GM19468 (cell line): Measurements from ENCODE around the gene TRPM3.

Experiments
- ATAC-seq: cut with Tn5 transposase; IDR thresholded peaks from one replicate; pipeline ENCODE4 v1.9.1; 2021; ENCODE audit warnings: mild to moderate bottlenecking, moderate library complexity, moderate number of reproducible peaks; ENCODE audit not compliant: unreplicated experiment; ENCODE audit errors: extremely low read depth

Gene TRPM3

DNA sequence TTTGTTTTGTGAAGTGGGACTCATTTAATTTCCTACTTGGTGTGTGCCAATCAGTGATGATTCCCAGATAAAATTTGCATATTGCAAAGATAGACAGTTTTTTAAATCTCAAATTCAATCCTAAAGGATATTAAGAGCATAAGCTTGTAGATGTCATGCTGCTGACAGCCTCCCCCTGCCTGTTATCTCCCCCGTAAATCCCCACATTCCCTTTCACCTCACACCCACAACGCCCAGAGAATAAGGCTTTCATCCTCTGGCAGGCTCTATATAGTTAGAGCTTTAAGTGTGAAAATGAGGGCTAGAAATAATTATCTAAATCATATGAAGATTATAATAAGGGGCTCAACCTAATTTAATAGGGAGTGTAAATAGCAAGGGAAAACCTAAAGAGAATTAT lies 265.0 kb downstream of the TRPM3 start:
- no peak for ATAC-seq

GRCh38 chr9:70852711-70853240 lies 268.6 kb downstream of the TRPM3 start:
- no peak for ATAC-seq

DNA sequence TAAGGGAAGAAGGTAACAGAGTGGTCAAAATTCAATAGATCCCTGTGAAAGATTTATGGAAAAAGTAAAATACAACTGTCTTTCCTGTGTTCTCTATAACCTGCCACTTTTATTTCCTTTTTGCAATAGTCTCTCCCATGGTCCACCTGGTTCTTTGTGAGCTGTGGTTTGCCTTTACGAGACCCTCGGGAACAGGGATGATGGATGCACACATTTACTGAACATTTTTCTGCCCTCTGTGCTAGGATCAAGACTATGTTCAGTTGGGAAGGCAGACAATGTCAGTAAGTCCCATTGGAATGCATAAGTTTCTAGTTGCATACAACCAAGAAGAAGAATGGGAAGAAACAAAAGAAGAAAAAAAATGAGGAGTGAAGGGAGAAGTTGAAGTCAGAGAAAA lies 281.2 kb downstream of the TRPM3 start:
- no peak for ATAC-seq

DNA sequence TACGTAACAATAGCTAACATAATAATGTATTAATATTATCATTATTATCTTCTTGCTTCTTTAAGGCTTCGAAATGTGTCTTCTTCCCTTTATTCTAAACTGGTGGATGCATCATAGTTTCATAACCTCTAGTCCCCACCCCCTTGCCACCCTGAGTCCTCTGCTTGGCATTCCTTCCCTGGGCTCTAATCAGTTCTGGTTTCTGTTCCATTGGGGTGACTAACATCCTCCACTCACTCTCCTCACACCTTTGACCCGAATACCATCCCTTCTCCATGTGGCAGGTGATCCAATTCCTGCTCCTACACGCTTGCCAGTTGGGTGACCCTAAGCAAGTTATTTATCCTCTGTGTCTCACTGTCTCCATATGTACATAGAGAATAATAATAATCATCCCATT lies 286.1 kb downstream of the TRPM3 start:
- no peak for ATAC-seq

DNA sequence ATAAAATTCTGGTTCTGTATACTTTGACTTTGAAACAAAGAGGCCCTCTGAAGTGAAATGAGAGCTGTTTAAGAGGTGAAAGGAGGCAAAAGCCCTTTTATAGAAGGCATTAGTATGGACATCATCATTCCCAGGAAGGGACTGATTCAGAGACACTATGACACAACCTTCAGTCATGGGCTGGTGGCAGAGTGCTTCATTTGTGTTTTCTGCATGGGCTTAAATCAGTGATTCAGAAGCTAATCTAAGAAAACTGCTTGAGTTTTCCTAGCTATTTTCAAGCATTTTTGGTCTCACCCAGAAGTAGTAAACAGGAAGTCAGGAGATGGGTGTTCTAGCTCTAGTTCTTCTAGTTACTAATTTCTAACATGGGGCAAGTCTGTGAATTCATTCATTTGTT lies 288.9 kb downstream of the TRPM3 start:
- no peak for ATAC-seq

GRCh38 chr9:70830618-70831017 lies 290.8 kb downstream of the TRPM3 start:
- ATAC-seq, result no peak

DNA sequence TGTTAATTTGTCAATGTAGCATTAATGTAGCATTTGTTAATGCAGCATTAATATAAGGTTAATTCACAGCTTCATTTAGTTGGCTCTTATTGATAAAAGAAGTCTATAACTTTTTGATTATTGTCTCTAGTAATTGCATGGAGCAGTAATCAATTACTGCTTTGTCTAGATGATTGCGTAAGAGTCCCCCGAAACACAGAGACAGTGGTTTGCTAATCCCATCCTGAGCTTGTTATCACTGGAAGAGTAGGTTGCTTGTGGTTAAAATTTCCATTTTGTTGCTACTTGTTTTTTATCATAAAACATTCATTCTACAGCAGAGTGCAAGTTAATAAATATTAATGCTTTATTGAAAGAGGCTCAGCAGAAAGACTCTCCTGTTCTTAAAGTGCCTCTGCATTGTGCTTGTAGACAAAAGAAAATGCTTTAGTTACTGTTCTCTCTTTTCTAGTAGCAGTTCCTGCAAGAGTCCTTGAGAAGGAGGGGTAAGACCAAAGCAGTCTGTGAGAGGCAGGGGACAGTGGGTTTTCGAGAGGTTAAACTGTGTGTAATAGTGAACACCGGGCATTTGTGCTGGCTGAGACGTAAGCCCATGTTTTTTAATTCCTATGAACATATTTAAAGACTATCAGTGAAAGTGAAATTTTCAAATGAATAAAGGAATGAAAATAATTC lies 291.7 kb downstream of the TRPM3 start:
- ATAC-seq, result no peak

DNA sequence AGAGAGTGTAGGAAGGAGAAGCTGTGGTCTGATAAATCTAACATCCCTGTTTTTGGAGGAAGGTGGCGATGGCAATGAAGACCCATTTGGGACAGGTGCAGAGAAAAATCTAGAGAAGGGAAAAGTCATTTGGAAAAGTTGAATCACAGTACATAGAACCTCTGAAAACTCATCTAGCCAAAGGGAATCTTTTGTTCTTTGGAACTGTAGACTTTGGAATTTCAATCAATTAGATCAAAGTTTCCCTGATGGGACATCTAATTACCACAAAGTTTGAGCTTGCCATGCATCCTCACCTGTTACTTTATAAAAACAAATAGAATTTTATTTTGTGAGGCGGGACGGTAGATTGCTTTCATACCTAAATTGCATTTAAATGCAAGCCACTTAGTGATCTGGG lies 294.9 kb downstream of the TRPM3 start:
- ATAC-seq, result no peak

GRCh38 chr9:70823284-70823683 lies 298.1 kb downstream of the TRPM3 start:
- no peak for ATAC-seq

DNA sequence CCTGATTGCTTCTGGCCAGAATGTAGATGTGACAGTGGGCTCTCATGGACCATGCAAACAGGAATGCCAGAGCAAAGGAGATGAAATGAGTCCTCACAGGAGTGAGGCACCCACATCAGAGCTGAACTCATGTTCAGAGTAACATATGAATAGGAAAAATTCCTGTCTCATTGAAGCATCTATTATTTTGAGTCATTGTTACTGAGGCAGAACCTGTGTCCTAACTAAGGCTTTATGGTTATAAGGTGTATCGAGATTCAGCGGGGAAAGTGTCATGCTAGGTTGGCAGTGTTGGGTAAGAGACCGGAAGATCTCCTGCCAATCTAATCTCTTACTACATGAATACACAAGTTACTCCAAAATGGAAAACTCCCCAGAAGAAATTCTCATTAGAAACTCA lies 304.1 kb downstream of the TRPM3 start:
- ATAC-seq, result no peak

DNA sequence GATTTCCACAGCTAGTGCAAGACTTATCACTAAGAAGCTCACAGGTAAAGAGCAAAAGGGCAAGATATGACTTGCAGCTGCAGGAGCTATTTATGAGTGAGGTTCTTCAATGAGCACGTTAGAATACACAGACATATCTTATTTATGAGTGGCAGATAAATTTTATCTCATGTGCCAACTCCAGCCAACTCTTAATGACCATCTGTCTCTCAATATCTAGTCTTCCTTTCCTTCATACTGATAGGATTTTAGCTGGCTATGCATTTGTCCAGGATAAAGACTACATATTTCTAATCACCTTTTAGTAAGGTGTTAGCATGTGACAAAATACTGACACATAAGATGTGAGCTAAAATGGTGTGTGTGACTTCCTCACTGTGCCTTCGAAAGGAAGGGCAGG lies 304.5 kb downstream of the TRPM3 start:
- ATAC-seq, result no peak

GRCh38 chr9:70816316-70816715 lies 305.1 kb downstream of the TRPM3 start:
- no peak for ATAC-seq

DNA sequence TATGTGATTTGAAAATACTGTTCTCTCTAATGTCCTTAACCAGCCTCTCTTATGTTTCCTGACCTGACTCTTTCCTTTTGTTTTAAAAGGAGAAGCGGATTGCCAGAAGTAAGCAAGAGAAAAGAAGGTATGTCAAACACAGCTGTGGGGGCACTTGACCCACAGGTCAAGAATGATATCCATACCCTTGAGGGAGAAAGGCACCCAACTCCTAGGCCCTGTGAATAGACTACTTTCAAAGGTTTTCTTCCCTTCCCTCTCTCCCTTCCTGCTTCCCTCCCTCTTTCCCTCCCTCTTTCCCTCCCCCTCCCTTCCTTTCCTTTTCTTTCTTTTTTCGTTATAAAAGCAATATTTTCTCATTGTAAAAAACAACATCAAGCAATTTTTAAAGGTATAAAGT lies 306.8 kb downstream of the TRPM3 start:
- ATAC-seq, result no peak

DNA sequence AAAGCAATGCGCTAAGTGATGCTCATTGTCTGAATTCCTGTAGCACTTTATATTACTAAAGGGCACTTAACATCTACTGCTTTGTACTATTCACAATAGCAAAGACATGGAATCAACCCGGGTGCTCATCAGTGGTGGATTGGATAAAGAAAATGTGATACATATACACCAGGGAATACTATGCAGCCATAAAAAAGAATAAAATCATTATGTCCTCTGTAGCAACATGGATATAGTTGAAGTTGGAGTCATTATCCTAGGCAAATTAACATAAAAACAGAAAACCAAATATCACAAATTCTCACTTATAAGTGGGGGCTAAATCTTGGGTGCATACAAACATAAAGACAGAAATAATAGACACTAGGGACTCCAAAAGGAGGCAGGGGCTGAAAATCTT lies 308.3 kb downstream of the TRPM3 start:
- ATAC-seq, result no peak

- ATAC-seq, result no peak
Measured at GRCh38 chr9:70811638-70812037, 309.8 kb downstream of the TRPM3 start.

DNA sequence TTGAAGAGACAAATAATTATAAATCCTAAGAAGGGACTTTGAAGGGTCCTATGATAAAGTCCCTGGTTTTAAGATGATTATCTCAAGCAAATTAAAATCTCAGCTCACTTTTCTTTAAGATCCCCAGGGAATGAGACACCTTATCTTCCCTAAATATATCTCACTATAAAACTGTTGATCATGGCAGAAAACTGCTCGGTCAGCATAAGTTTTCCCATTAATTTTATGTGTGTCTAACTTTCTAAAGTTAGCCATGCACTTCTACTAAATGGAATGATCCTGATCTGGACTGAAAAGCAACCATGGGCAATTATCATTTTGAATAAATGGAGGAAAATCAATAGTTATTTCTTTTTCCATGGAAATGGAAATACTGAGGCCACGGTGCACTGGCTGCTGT lies 314.5 kb downstream of the TRPM3 start:
- no peak for ATAC-seq

DNA sequence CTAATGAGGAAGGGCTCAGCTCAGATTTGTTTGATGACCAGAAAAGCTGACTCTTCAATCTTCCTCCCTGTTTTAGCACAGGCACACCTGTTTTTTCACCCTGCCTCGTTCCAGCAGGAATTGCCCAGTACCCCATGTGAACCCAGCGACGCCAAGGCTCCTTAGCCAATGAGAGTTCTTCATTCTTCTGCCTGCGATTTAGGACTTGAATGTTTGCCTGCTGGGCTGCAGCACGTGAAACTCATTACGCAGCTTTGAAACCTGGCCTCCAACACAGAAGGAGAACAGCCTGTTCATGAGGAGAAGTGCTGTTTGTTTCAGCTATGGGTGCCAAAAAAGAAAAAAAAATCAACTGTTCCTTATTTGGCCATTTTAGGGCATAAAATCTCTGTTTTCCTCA lies 315.5 kb downstream of the TRPM3 start:
- no peak for ATAC-seq

GRCh38 chr9:70802758-70803436 lies 318.5 kb downstream of the TRPM3 start:
- ATAC-seq, result no peak

DNA sequence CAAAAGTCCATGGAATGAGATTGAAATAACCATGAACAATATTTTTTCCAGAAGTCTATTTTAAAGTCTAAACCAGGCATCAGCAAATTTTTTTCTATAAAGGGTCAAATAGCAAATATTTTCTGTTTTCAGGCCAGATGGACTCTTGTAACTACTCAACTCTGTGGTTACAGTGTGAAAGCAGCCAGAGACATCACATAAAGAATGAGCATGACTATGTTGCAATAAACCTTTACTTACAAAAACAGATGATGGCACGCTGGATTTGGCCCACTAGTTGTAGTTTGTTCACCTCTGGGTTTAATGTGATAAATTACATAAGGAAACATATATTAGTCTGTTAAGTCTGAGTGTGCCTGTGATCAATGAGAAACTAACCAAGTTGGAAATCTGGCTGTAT lies 319.2 kb downstream of the TRPM3 start:
- ATAC-seq, result no peak

- ATAC-seq, result no peak
Measured at GRCh38 chr9:70801181-70801829, 320.1 kb downstream of the TRPM3 start.

DNA sequence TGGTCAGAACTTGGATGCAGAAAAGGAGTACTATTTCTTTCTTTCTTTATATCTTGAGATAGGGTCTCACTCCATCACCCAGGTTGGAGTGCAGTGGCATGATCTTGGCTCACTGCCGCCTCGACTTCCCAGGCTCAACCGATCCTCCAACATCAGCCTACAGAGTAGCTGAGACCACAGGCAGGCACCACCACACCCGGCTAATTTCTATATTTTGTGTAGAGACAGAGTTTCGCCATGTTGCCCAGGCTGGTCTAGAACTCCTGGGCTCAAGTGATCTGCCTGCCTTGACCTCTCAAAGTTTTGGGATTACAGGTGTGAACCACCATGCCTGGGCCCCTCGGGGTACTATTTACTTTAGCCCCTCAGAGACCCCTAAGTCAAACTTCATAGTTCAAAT lies 323.4 kb downstream of the TRPM3 start:
- ATAC-seq, result no peak
